CD4-positive, alpha-beta T cell (primary cell): ENCODE results near the gene JAK1. TPM values are rescaled to one million over a fixed set of nuclear protein-coding genes. Genes with fewer than 3 reads are reported as not detected.

ENCODE experiments used
- ATAC-seq: fragments of 200-7000 bp; cut with Tn5 transposase; one replicate; pipeline ENCODE4 v1.10.0; 2022; ENCODE audit warnings: mild to moderate bottlenecking; ENCODE audit not compliant: poor library complexity
- CTCF ChIA-PET: fragments of 350-600 bp; sonication (Branson Sonifier 250); formaldehyde crosslinking; loops from one replicate; lab custom pipeline; 2021; ENCODE audit warnings: antibody characterized with exemption, inconsistent platforms; lab: Charles Lee
- POLR2A ChIA-PET: fragments of 350-600 bp; sonication (Branson Sonifier 250); formaldehyde crosslinking; loops from one replicate; lab custom pipeline; 2021; ENCODE audit warnings: antibody characterized with exemption, inconsistent platforms; lab: Charles Lee
- DNase-seq, 14 experiments: peaks; one replicate each; pipeline ENCODE4 v3.0.0-alpha.2; 2013 to 2020; ENCODE audit warnings: mixed read lengths in 2 of 14
- H3K27ac ChIP-seq, 2 donors: one replicate each; pipeline versions ENCODE4 v1.5.1 to v1.7.0; 2013; ENCODE audit warnings: low read length in 2 of 2, low read depth in 1 of 2, mild to moderate bottlenecking in 1 of 2
- H3K27me3 ChIP-seq, 2 experiments: 1 replicate in 1 of 2; 2 replicates in 1 of 2; pipeline versions ENCODE4 v1.6.1 to v1.7.0; 2013; ENCODE audit warnings: low read length in 2 of 2, control low read depth in 1 of 2, mild to moderate bottlenecking in 1 of 2, moderate library complexity in 1 of 2; ENCODE audit not compliant: insufficient read depth in 2 of 2, control insufficient read depth in 1 of 2
- H3K36me3 ChIP-seq: one replicate; pipeline ENCODE4 v1.6.1; 2013; ENCODE audit warnings: low read length, control low read depth; ENCODE audit not compliant: insufficient read depth
- H3K4me1 ChIP-seq: one replicate; pipeline ENCODE4 v1.6.1; 2013; ENCODE audit warnings: low read length, control low read depth; ENCODE audit not compliant: insufficient read depth
- H3K4me3 ChIP-seq: one replicate; pipeline ENCODE4 v1.5.1; 2013; ENCODE audit warnings: mild to moderate bottlenecking, low read length, moderate library complexity
- H3K9me3 ChIP-seq, 2 experiments: 1 replicate in 1 of 2; 2 replicates in 1 of 2; pipeline versions ENCODE4 v1.6.1 to v1.7.0; 2013; ENCODE audit warnings: low read length in 2 of 2, mild to moderate bottlenecking in 2 of 2, control low read depth in 1 of 2, moderate library complexity in 1 of 2; ENCODE audit not compliant: control insufficient read depth in 1 of 2, insufficient read depth in 1 of 2
- H3K27ac Mint-ChIP-seq: one replicate; pipeline ENCODE4 v1.8.0; 2020; ENCODE audit warnings: mixed read lengths
- H3K27me3 Mint-ChIP-seq: one replicate; pipeline ENCODE4 v1.8.0; 2021; ENCODE audit warnings: mixed read lengths
- H3K36me3 Mint-ChIP-seq: one replicate; pipeline ENCODE4 v1.8.0; 2021; ENCODE audit warnings: low read depth, mixed read lengths
- H3K4me1 Mint-ChIP-seq: one replicate; pipeline ENCODE4 v1.8.0; 2021; ENCODE audit warnings: low read depth, mixed read lengths
- H3K4me3 Mint-ChIP-seq: one replicate; pipeline ENCODE4 v1.8.0; 2020; ENCODE audit warnings: mild to moderate bottlenecking, mixed read lengths
- H3K9me3 Mint-ChIP-seq: one replicate; pipeline ENCODE4 v1.8.0; 2020; ENCODE audit warnings: mixed read lengths
- CTCF ChIP-seq: fragments of 200-600 bp; IDR thresholded peaks from one replicate; pipeline ENCODE4 v1.8.0; 2022; ENCODE audit warnings: antibody characterized with exemption, mild to moderate bottlenecking
- intact Hi-C, 2 experiments: fragments of 100-400 bp; cut with DNase I in 1 of 2; cut with micrococcal nuclease in 1 of 2; formaldehyde crosslinking; loops; one replicate each; pipeline versions ENCODE4 v1.15.1 to v1.9.0; 2023 to 2025; cut with DNase I, micrococcal nuclease
- total RNA-seq, 174 experiments: library from RNA in 2 of 174; stranded (reverse) in 2 of 174; gene quantifications; one replicate each; pipeline ENCODE4 v1.2.3 and lab custom pipeline; 2021 to 2026

Gene JAK1
- total RNA-seq, 2 experiments from 2014 or later, result 240 to 252 TPM

- no peak for ATAC-seq
- H3K27ac Mint-ChIP-seq, result no peak overlapping the region
- Histone ChIP-seq H3K4me1 (peaks cover 45% of the 10 kb centered on the region), H3K36me3 (peaks cover 4% of the 10 kb centered on the region), H3K27ac (no peak overlapping the region), H3K4me3 (no peak overlapping the region), H3K27me3 (no peaks in the 10 kb centered on the region), H3K9me3 (no peaks in the 10 kb centered on the region)
- no peak for DNase-seq
- H3K4me1 Mint-ChIP-seq, result peaks cover 97% of the 10 kb centered on the region
- no peaks in the 10 kb centered on the region for H3K9me3 Mint-ChIP-seq
- ChIA-PET POLR2A (interaction anchor here (0.7 kb wide), 1 partner anchor 99 kb away, joined by 3 read pairs; no protein-coding TSS in a partner anchor), CTCF (no interaction called here)
- TF ChIP-seq CTCF, result no peak
- no peaks in the 10 kb centered on the region for H3K27me3 Mint-ChIP-seq
- no peak overlapping the region for H3K4me3 Mint-ChIP-seq
- H3K36me3 Mint-ChIP-seq, result peaks cover 4% of the 10 kb centered on the region
- intact Hi-C loops, result no loop called here
Observed at GRCh38 chr1:64901663-64902062, 64.7 kb downstream of the JAK1 start.

GRCh38 chr1:64900916-64901315, 65.4 kb downstream of the JAK1 start:
- H3K4me1 Mint-ChIP-seq, result peaks cover 97% of the 10 kb centered on the region
- POLR2A ChIA-PET, result no interaction called here
- no peaks in the 10 kb centered on the region for H3K36me3 Mint-ChIP-seq
- H3K4me3 Mint-ChIP-seq, result peak overlapping the region; percentile 18
- ATAC-seq, result no peak
- H3K27me3 Mint-ChIP-seq, result no peaks in the 10 kb centered on the region
- H3K9me3 Mint-ChIP-seq, result no peaks in the 10 kb centered on the region
- CTCF ChIA-PET, result no interaction called here
- no peak for DNase-seq
- Histone ChIP-seq H3K4me3 (no peak overlapping the region), H3K9me3 (no peaks in the 10 kb centered on the region), H3K4me1 (peaks cover 41% of the 10 kb centered on the region), H3K27me3 (no peaks in the 10 kb centered on the region), H3K27ac (no peak overlapping the region), H3K36me3 (peaks cover 4% of the 10 kb centered on the region)
- peak overlapping the region; percentile 35 for H3K27ac Mint-ChIP-seq
- TF ChIP-seq CTCF, result no peak
- intact Hi-C loops, result no loop called here

GRCh38 chr1:64898107-64898861, 68.1 kb downstream of the JAK1 start:
- peak; percentile 59 for ATAC-seq
- Mint-ChIP-seq H3K4me1 (peaks cover 97% of the 10 kb centered on the region), H3K4me3 (no peak overlapping the region)

More at GRCh38 chr1:64898107-64898861, 68.1 kb downstream of the JAK1 start:
- Histone ChIP-seq H3K27me3 (no peaks in the 10 kb centered on the region), H3K36me3 (peaks cover 4% of the 10 kb centered on the region), H3K27ac (no peak overlapping the region), H3K4me3 (no peak overlapping the region), H3K9me3 (no peaks in the 10 kb centered on the region), H3K4me1 (peaks cover 52% of the 10 kb centered on the region)
- no peak for TF ChIP-seq CTCF
- H3K36me3 Mint-ChIP-seq, result no peaks in the 10 kb centered on the region
- no peaks in the 10 kb centered on the region for H3K9me3 Mint-ChIP-seq
- intact Hi-C loops, result no loop called here
- CTCF ChIA-PET, result interaction anchor here (0.6 to 1.6 kb wide), 3 partner anchors 13 to 90 kb away, joined by 3 to 5 read pairs (median 4); no protein-coding TSS in a partner anchor
- no peaks in the 10 kb centered on the region for H3K27me3 Mint-ChIP-seq
- POLR2A ChIA-PET, result interaction anchor here (1.7 to 3.0 kb wide), 2 partner anchors 21 to 67 kb away, joined by 8 to 13 read pairs; partner anchors contain the start of gene JAK1
- DNase-seq, result peak in 9 of 14 experiments; percentile 10 to 80 (median 19)
- peak overlapping the region; percentile 8 for H3K27ac Mint-ChIP-seq
